ENCODE measurements around the gene PDZRN3.

PDZRN3 gene

GRCh38 chr3:73556520-73557372 lies 68.0 kb downstream of the PDZRN3 start:
- no peak for DNase-seq (ENCODE audit: low read depth)

GRCh38 chr3:73555076-73555475 lies 69.7 kb downstream of the PDZRN3 start:
- no peak for DNase-seq (ENCODE audit: low read depth)

- no peak for DNase-seq (ENCODE audit: low read depth)
Observed at GRCh38 chr3:73552700-73553099, 72.0 kb downstream of the PDZRN3 start.

GRCh38 chr3:73550032-73550431 lies 74.7 kb downstream of the PDZRN3 start:
- DNase-seq (ENCODE audit: low read depth), result no peak

GRCh38 chr3:73549051-73549600 lies 75.6 kb downstream of the PDZRN3 start:
- DNase-seq (ENCODE audit: low read depth), result no peak

- DNase-seq (ENCODE audit: low read depth), result no peak
Observed at GRCh38 chr3:73548436-73548835, 76.3 kb downstream of the PDZRN3 start.

- DNase-seq (ENCODE audit: low read depth), result peak; percentile 94
Observed at GRCh38 chr3:73547427-73548248, 77.1 kb downstream of the PDZRN3 start.

GRCh38 chr3:73546961-73547360 lies 77.8 kb downstream of the PDZRN3 start:
- DNase-seq (ENCODE audit: low read depth), result peak; percentile 92

GRCh38 chr3:73543412-73543811 lies 81.3 kb downstream of the PDZRN3 start:
- no peak for DNase-seq (ENCODE audit: low read depth)

- no peak for DNase-seq (ENCODE audit: low read depth)
Observed at GRCh38 chr3:73542136-73542535, 82.6 kb downstream of the PDZRN3 start.

GRCh38 chr3:73540969-73541740 lies 83.6 kb downstream of the PDZRN3 start:
- no peak for DNase-seq (ENCODE audit: low read depth)

GRCh38 chr3:73538486-73538885 lies 86.3 kb downstream of the PDZRN3 start:
- no peak for DNase-seq (ENCODE audit: low read depth)

- DNase-seq (ENCODE audit: low read depth), result no peak
Observed at GRCh38 chr3:73536952-73537351, 87.8 kb downstream of the PDZRN3 start.

GRCh38 chr3:73536336-73536895 lies 88.3 kb downstream of the PDZRN3 start:
- DNase-seq (ENCODE audit: low read depth), result no peak

GRCh38 chr3:73535931-73536330 lies 88.8 kb downstream of the PDZRN3 start:
- no peak for DNase-seq (ENCODE audit: low read depth)

GRCh38 chr3:73535137-73535536 lies 89.6 kb downstream of the PDZRN3 start:
- DNase-seq (ENCODE audit: low read depth), result no peak

- DNase-seq (ENCODE audit: low read depth), result peak; percentile 73
Observed at GRCh38 chr3:73530022-73530396, 94.7 kb downstream of the PDZRN3 start.

- DNase-seq (ENCODE audit: low read depth), result no peak
Observed at GRCh38 chr3:73529308-73530021, 95.3 kb downstream of the PDZRN3 start.

- DNase-seq (ENCODE audit: low read depth), result no peak
Observed at GRCh38 chr3:73525591-73525990, 99.2 kb downstream of the PDZRN3 start.

- DNase-seq (ENCODE audit: low read depth), result no peak
Observed at GRCh38 chr3:73523661-73524060, 101.1 kb downstream of the PDZRN3 start.

- DNase-seq (ENCODE audit: low read depth), result no peak
Observed at GRCh38 chr3:73521734-73522336, 102.9 kb downstream of the PDZRN3 start.
